GM18499 (cell line): ENCODE data around the gene ATN1.

ENCODE experiments used
- ATAC-seq: cut with Tn5 transposase; IDR thresholded peaks from one replicate; pipeline ENCODE4 v1.9.1; 2021; ENCODE audit warnings: moderate number of reproducible peaks; ENCODE audit not compliant: insufficient read depth, unreplicated experiment

The ATN1 gene

GRCh38 chr12:6968426-6968825 lies 40.7 kb downstream of the ATN1 start:
- ATAC-seq: no peak

GRCh38 chr12:6970096-6970527 lies 42.4 kb downstream of the ATN1 start:
- no peak for ATAC-seq

- no peak for ATAC-seq
Measured at GRCh38 chr12:6974180-6974579, 46.4 kb downstream of the ATN1 start.

GRCh38 chr12:6975297-6976032 lies 47.7 kb downstream of the ATN1 start:
- ATAC-seq: no peak

GRCh38 chr12:6977653-6978052 lies 49.9 kb downstream of the ATN1 start:
- no peak for ATAC-seq

GRCh38 chr12:6978188-6978587 lies 50.4 kb downstream of the ATN1 start:
- ATAC-seq: no peak

- ATAC-seq: no peak
Measured at GRCh38 chr12:6978611-6979011, 50.9 kb downstream of the ATN1 start.

GRCh38 chr12:6979021-6979420 lies 51.3 kb downstream of the ATN1 start:
- no peak for ATAC-seq

- ATAC-seq: no peak
Measured at GRCh38 chr12:6979453-6979852, 51.7 kb downstream of the ATN1 start.

GRCh38 chr12:6980075-6980474 lies 52.3 kb downstream of the ATN1 start:
- no peak for ATAC-seq

- no peak for ATAC-seq
Measured at GRCh38 chr12:6980740-6981139, 53.0 kb downstream of the ATN1 start.

GRCh38 chr12:6981152-6982052 lies 53.6 kb downstream of the ATN1 start:
- no peak for ATAC-seq

GRCh38 chr12:6982532-6982931 lies 54.8 kb downstream of the ATN1 start:
- ATAC-seq: no peak

GRCh38 chr12:6987956-6988553 lies 60.3 kb downstream of the ATN1 start:
- ATAC-seq: no peak
